DOHH2 (cell line): Measurements from ENCODE around the gene SERPINA5.

Experiments
- H3F3A ChIP-seq: fragments of 200-600 bp; sonication (generic), shearing (Covaris generic); 2 replicates; pipeline ENCODE4 v1.6.0; 2016; ENCODE audit warnings: antibody characterized with exemption, mild to moderate bottlenecking; ENCODE audit not compliant: control insufficient read depth, insufficient read depth
- H3K27ac ChIP-seq: fragments of 200-600 bp; sonication (generic); 2 replicates; pipeline ENCODE4 v1.5.1; 2014; ENCODE audit warnings: low read depth, mild to moderate bottlenecking, low read length, moderate library complexity
- H3K27me3 ChIP-seq: fragments of 200-600 bp; sonication (generic); 2 replicates; pipeline ENCODE4 v1.6.1; 2014; ENCODE audit warnings: mild to moderate bottlenecking, low read length, mixed read lengths; ENCODE audit not compliant: control insufficient read depth
- H3K36me3 ChIP-seq: fragments of 200-600 bp; sonication (generic); 2 replicates; pipeline ENCODE4 v1.6.1; 2014; ENCODE audit warnings: mild to moderate bottlenecking, low read length, moderate library complexity, mixed read lengths; ENCODE audit not compliant: control insufficient read depth
- H3K4me1 ChIP-seq: fragments of 200-600 bp; sonication (generic); 2 replicates; pipeline ENCODE4 v1.6.1; 2014; ENCODE audit warnings: mild to moderate bottlenecking, low read length, mixed read lengths; ENCODE audit not compliant: control insufficient read depth
- H3K4me2 ChIP-seq: fragments of 200-600 bp; sonication (generic); 2 replicates; pipeline ENCODE4 v1.6.0; 2014; ENCODE audit warnings: mild to moderate bottlenecking, low read length, moderate library complexity
- H3K4me3 ChIP-seq: fragments of 200-600 bp; sonication (generic); 2 replicates; pipeline ENCODE4 v1.5.1; 2014; ENCODE audit warnings: mild to moderate bottlenecking, low read length, mixed read lengths
- H3K79me2 ChIP-seq: fragments of 200-600 bp; sonication (generic); 2 replicates; pipeline ENCODE4 v1.6.1; 2014; ENCODE audit warnings: mild to moderate bottlenecking, low read length, mixed read lengths; ENCODE audit not compliant: control insufficient read depth
- H3K9me2 ChIP-seq: fragments of 200-600 bp; sonication (generic); replicated peaks from 2 replicates; pipeline ENCODE4 v1.6.1; 2014; ENCODE audit warnings: mild to moderate bottlenecking, low read length, mixed read lengths; ENCODE audit not compliant: control insufficient read depth
- H3K9me3 ChIP-seq: fragments of 200-600 bp; sonication (generic); 2 replicates; pipeline ENCODE4 v1.6.1; 2014; ENCODE audit warnings: antibody characterized with exemption, low read length, mixed read lengths; ENCODE audit not compliant: control insufficient read depth, insufficient read depth
- H4K20me1 ChIP-seq: fragments of 200-600 bp; sonication (generic); 2 replicates; pipeline ENCODE4 v1.6.0; 2014; ENCODE audit warnings: low read depth, mild to moderate bottlenecking, antibody characterized with exemption, low read length, moderate library complexity; ENCODE audit not compliant: control insufficient read depth, insufficient read depth
- EZH2phosphoT487 ChIP-seq: fragments of 200-600 bp; sonication (generic); IDR thresholded peaks from 2 replicates; pipeline ENCODE4 v1.6.1; 2017; ENCODE audit warnings: borderline replicate concordance, mild to moderate bottlenecking, antibody characterized with exemption, low read length, moderate library complexity, mixed read lengths
- TF ChIP-seq, protein P1 (sequence below): fragments of 200-600 bp; sonication (generic); IDR thresholded peaks from one replicate; pipeline ENCODE4 v1.5.1; 2014; ENCODE audit warnings: antibody characterized with exemption, mild to moderate bottlenecking, low read depth, low read length; ENCODE audit not compliant: poor library complexity, severe bottlenecking

Gene SERPINA5

GRCh38 chr14:94545131-94545841 lies 35.9 kb upstream of the SERPINA5 start:
- Histone ChIP-seq H3K4me3 (no peak overlapping the region), H3K9me2 (no peaks in the 10 kb centered on the region), H3K27ac (no peak overlapping the region), H3K27me3 (no peaks in the 10 kb centered on the region), H3F3A (no peaks in the 10 kb centered on the region), H3K79me2 (no peaks in the 10 kb centered on the region), H4K20me1 (no peaks in the 10 kb centered on the region), H3K4me1 (no peaks in the 10 kb centered on the region), H3K9me3 (no peaks in the 10 kb centered on the region), H3K36me3 (no peaks in the 10 kb centered on the region), H3K4me2 (no peak overlapping the region)
- TF ChIP-seq EZH2phosphoT487 = no peak
- TF ChIP-seq, protein P1, sequence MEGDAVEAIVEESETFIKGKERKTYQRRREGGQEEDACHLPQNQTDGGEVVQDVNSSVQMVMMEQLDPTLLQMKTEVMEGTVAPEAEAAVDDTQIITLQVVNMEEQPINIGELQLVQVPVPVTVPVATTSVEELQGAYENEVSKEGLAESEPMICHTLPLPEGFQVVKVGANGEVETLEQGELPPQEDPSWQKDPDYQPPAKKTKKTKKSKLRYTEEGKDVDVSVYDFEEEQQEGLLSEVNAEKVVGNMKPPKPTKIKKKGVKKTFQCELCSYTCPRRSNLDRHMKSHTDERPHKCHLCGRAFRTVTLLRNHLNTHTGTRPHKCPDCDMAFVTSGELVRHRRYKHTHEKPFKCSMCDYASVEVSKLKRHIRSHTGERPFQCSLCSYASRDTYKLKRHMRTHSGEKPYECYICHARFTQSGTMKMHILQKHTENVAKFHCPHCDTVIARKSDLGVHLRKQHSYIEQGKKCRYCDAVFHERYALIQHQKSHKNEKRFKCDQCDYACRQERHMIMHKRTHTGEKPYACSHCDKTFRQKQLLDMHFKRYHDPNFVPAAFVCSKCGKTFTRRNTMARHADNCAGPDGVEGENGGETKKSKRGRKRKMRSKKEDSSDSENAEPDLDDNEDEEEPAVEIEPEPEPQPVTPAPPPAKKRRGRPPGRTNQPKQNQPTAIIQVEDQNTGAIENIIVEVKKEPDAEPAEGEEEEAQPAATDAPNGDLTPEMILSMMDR = no peak

DNA sequence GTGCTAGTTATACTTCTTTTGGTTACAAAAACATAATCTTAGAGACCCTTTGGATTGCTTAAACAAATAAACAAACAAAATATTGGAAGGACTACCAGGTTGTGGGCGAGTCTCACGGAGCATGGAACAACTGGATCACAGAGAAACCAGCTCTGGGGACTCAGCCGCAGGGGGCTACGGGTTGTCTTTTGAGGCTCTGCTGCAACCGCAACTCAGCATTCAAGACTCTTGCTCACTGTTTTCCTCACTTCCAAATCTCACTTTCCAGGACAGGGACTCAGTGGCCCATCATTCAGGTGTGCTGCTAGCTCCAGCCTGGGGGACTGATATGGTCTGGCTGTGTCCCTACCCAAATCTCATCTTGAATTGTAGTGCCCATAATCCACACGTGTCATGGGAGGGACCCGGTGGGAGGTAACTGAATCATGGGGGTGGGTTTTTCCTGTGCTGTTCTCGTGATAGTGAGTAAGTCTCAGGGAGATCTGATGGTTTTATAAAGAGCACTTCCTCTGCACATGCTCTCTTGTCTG lies 34.0 kb upstream of the SERPINA5 start:
- no peak overlapping the region for H3K4me2 ChIP-seq
- H3K27me3 ChIP-seq = no peaks in the 10 kb centered on the region; the same call in none of the 2 replicates
- no peak overlapping the region for H3K27ac ChIP-seq
- H3K9me3 ChIP-seq = no peaks in the 10 kb centered on the region
- no peaks in the 10 kb centered on the region for H3F3A ChIP-seq
- H3K9me2 ChIP-seq = no peaks in the 10 kb centered on the region
- H3K36me3 ChIP-seq = no peaks in the 10 kb centered on the region
- H3K79me2 ChIP-seq = no peaks in the 10 kb centered on the region
- H4K20me1 ChIP-seq = no peaks in the 10 kb centered on the region
- TF ChIP-seq, protein P1 = no peak
- no peak for TF ChIP-seq EZH2phosphoT487
- H3K4me3 ChIP-seq = no peak overlapping the region
- no peaks in the 10 kb centered on the region for H3K4me1 ChIP-seq

DNA sequence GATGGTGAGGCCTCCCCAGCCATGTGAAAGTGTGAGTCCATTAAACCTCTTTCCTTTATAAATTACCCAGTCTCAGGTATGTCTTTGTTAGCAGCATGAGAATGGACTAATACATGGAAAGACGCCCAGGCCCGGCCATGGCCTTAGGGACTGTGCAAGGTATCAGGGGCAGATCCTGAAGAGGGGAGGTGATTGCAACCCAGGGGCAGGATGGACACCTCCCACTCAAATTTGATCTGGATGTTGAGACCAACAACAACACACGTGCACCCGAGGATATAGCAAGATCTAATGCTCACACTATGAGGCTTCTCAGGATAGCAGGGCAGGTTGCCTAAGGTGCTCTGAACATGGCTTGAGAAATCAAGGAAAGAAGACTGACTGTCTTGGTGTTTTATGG lies 33.5 kb upstream of the SERPINA5 start:
- peaks cover 3% of the 10 kb centered on the region for H3K27me3 ChIP-seq
- H3F3A ChIP-seq = no peaks in the 10 kb centered on the region
- TF ChIP-seq, protein P1 = no peak
- TF ChIP-seq EZH2phosphoT487 = no peak
- no peak overlapping the region for H3K4me3 ChIP-seq
- H3K9me2 ChIP-seq = no peaks in the 10 kb centered on the region
- no peaks in the 10 kb centered on the region for H3K4me1 ChIP-seq
- H3K9me3 ChIP-seq = no peaks in the 10 kb centered on the region
- H4K20me1 ChIP-seq = no peaks in the 10 kb centered on the region
- no peaks in the 10 kb centered on the region for H3K79me2 ChIP-seq
- H3K27ac ChIP-seq = no peak overlapping the region
- no peak overlapping the region for H3K4me2 ChIP-seq
- H3K36me3 ChIP-seq = no peaks in the 10 kb centered on the region
